ENCODE results near the gene DMXL1. TPM values are rescaled to one million over a fixed set of nuclear protein-coding genes. Genes with fewer than 3 reads are reported as not detected.

DMXL1 gene
- total RNA-seq, 1 experiment from 2014 or later, result 29.2 TPM

GRCh38 chr5:119174578-119175163 is 103.8 kb downstream of the DMXL1 start:
- no TSS peak for BruUV-seq (replicated peaks)
- ATAC-seq (no peak), DNase-seq (ENCODE audit: low read depth, low spot score) (no peak)
- H3K9me3 ChIP-seq (ENCODE audit: control insufficient read depth, insufficient read depth, low read depth, low read length), result no peaks in the 10 kb centered on the region
- no peaks in the 10 kb centered on the region; the same call in 1 of the 2 replicates for H3K36me3 ChIP-seq (ENCODE audit: control insufficient read depth, insufficient read depth, low read length)
- ChIA-PET POLR2A (no interaction called here), CTCF (no interaction called here)
- TF ChIP-seq TCF7L2 (IDR thresholded peaks at IDR 0.05; ENCODE audit: low read depth, low read length) (no peak), REST (IDR thresholded peaks at IDR 0.05; ENCODE audit: insufficient read depth in 1 of 2, low read depth in 2 of 2, low read length in 1 of 2) (no peak), POLR2AphosphoS5 (IDR thresholded peaks at IDR 0.05; ENCODE audit: low read depth, low read length) (no peak), SIN3A (IDR thresholded peaks at IDR 0.05; ENCODE audit: borderline replicate concordance, insufficient read depth, low read depth, low read length) (no peak), CTCF (IDR thresholded peaks at IDR 0.05) (no peak)
- in situ Hi-C loops (cut with HindIII; ENCODE audit: low pct_unique_long_range_greater_than_20kb, low sequenced_read_pairs), result no loop called here
- H3K4me1 ChIP-seq (ENCODE audit: control insufficient read depth, insufficient read depth, low read length), result no peaks in the 10 kb centered on the region
- no peaks in the 10 kb centered on the region for H3K27me3 ChIP-seq (ENCODE audit: control insufficient read depth, insufficient read depth, low read length)
- intact Hi-C loops (cut with micrococcal nuclease; ENCODE audit: unreplicated experiment), result no loop called here
- no peak overlapping the region for H3K27ac ChIP-seq (ENCODE audit: low read length)
- no peak overlapping the region for H3K4me3 ChIP-seq (ENCODE audit: low read depth in 2 of 2, low read length in 2 of 2)

- Histone ChIP-seq H3K27ac (ENCODE audit: low read length) (no peak overlapping the region), H3K27me3 (ENCODE audit: control insufficient read depth, insufficient read depth, low read length) (no peaks in the 10 kb centered on the region), H3K9me3 (ENCODE audit: control insufficient read depth, insufficient read depth, low read depth, low read length) (no peaks in the 10 kb centered on the region), H3K4me1 (ENCODE audit: control insufficient read depth, insufficient read depth, low read length) (no peaks in the 10 kb centered on the region), H3K4me3 (ENCODE audit: low read depth in 2 of 2, low read length in 2 of 2) (no peak overlapping the region), H3K36me3 (ENCODE audit: control insufficient read depth, insufficient read depth, low read length) (no peaks in the 10 kb centered on the region; the same call in 1 of the 2 replicates)
- POLR2A ChIA-PET, result no interaction called here
- no peak for DNase-seq (ENCODE audit: low read depth, low spot score)
- CTCF ChIA-PET, result no interaction called here
- TF ChIP-seq TCF7L2 (IDR thresholded peaks at IDR 0.05; ENCODE audit: low read depth, low read length) (no peak), SIN3A (IDR thresholded peaks at IDR 0.05; ENCODE audit: borderline replicate concordance, insufficient read depth, low read depth, low read length) (no peak), CTCF (IDR thresholded peaks at IDR 0.05) (no peak), POLR2AphosphoS5 (IDR thresholded peaks at IDR 0.05; ENCODE audit: low read depth, low read length) (no peak), REST (IDR thresholded peaks at IDR 0.05; ENCODE audit: insufficient read depth in 1 of 2, low read depth in 2 of 2, low read length in 1 of 2) (no peak)
- in situ Hi-C loops (cut with HindIII; ENCODE audit: low pct_unique_long_range_greater_than_20kb, low sequenced_read_pairs) (no loop called here), intact Hi-C loops (cut with micrococcal nuclease; ENCODE audit: unreplicated experiment) (no loop called here)
- ATAC-seq, result no peak
- BruUV-seq (replicated peaks), result no TSS peak
Measured at GRCh38 chr5:119176785-119177184, 105.9 kb downstream of the DMXL1 start.

All from Panc1 (cell line).